Mucosa of descending colon (tissue), 3 donors: ENCODE results near the gene ORAI3. TPM values are rescaled to one million over a fixed set of nuclear protein-coding genes. Genes with fewer than 3 reads are reported as not detected.

Source experiments
- ATAC-seq: fragments of 200-7000 bp; cut with Tn5 transposase; one replicate; pipeline ENCODE4 v1.9.1; 2020; ENCODE audit warnings: mild to moderate bottlenecking, moderate library complexity
- DNase-seq, 3 donors: peaks; one replicate each; pipeline ENCODE4 v3.0.0-alpha.2; 2020
- H3K36me3 ChIP-seq: fragments of 200-600 bp; one replicate; pipeline ENCODE4 v1.8.0; 2021; ENCODE audit warnings: low read depth, mild to moderate bottlenecking
- H3K4me1 ChIP-seq: fragments of 200-600 bp; one replicate; pipeline ENCODE4 v1.8.0; 2021; ENCODE audit warnings: low read depth, mild to moderate bottlenecking
- H3K4me3 ChIP-seq: fragments of 200-600 bp; one replicate; pipeline ENCODE4 v1.8.0; 2021; ENCODE audit warnings: mild to moderate bottlenecking
- H3K9me3 ChIP-seq: fragments of 200-600 bp; one replicate; pipeline ENCODE4 v1.8.0; 2021; ENCODE audit warnings: mild to moderate bottlenecking
- CTCF ChIP-seq: fragments of 200-600 bp; IDR thresholded peaks from one replicate; pipeline ENCODE4 v1.8.0; 2022; ENCODE audit warnings: antibody characterized with exemption, mild to moderate bottlenecking
- intact Hi-C, 2 donors: fragments of 100-400 bp; cut with DNase I in 1 of 2; cut with micrococcal nuclease in 1 of 2; formaldehyde crosslinking; loops; one replicate each; pipeline versions ENCODE4 v1.11.0 to v1.11.1; 2022; cut with DNase I, micrococcal nuclease
- total RNA-seq, 3 donors: library from RNA; stranded (reverse); fragmentation: NEBNext Ultra II Directional in 2 of 3; extraction: Animal tissue kit (Norgen Biotek cat#: 25700) in 2 of 3; gene quantifications; one replicate each; pipeline versions ENCODE4 v1.2.1 to v1.2.4, GENCODE V29; 2021 to 2023
- donor health status: DM: no; HTN: no; CAD: no; lungs with moderate emphysema.
- donor health status: DM: no; HTN: no; CAD: no.
- donor health status: DM: no; HTN: yes; CAD: no.

ORAI3 gene
- total RNA-seq, 3 donors from 2014 or later: 14.6 to 24.6 (median 15.4) TPM

- intact Hi-C loops: loop anchor here in 1 of 2 donors (5.0 kb wide), 1 partner anchor 79 kb away; no protein-coding TSS in a partner anchor
- no peak overlapping the region for H3K4me3 ChIP-seq
- no peak for DNase-seq
- TF ChIP-seq CTCF: no peak
- peaks cover 7% of the 10 kb centered on the region for H3K4me1 ChIP-seq
- peaks cover 4% of the 10 kb centered on the region for H3K36me3 ChIP-seq
- no peak for ATAC-seq
- H3K9me3 ChIP-seq: no peaks in the 10 kb centered on the region
Measured at GRCh38 chr16:30921459-30921747, 27.5 kb upstream of the ORAI3 start.

GRCh38 chr16:30921748-30922419, 27.0 kb upstream of the ORAI3 start:
- ATAC-seq (peak; percentile 38), DNase-seq (peak; percentile 91 to 95 (median 93))
- Histone ChIP-seq H3K4me1 (peaks cover 7% of the 10 kb centered on the region), H3K4me3 (peak overlapping the region; percentile 23), H3K9me3 (no peaks in the 10 kb centered on the region), H3K36me3 (peaks cover 4% of the 10 kb centered on the region)
- intact Hi-C loops: loop anchor here in 1 of 2 donors (5.0 kb wide), 1 partner anchor 80 kb away; no protein-coding TSS in a partner anchor
- peak; percentile 85 for TF ChIP-seq CTCF

- peak; percentile 99 to 100 (median 100) for DNase-seq
- ATAC-seq: peak; percentile 81
- intact Hi-C loops: loop anchor here in 1 of 2 donors (5.0 kb wide), 1 partner anchor 80 kb away; no protein-coding TSS in a partner anchor
Measured at GRCh38 chr16:30922420-30922959, 26.4 kb upstream of the ORAI3 start.

GRCh38 chr16:30922960-30923535, 25.8 kb upstream of the ORAI3 start:
- no peak for TF ChIP-seq CTCF
- DNase-seq (peak; percentile 99 to 100 (median 100)), ATAC-seq (peak; percentile 80)
- Histone ChIP-seq H3K36me3 (peaks cover 4% of the 10 kb centered on the region), H3K4me3 (peak overlapping the region; percentile 32), H3K9me3 (no peaks in the 10 kb centered on the region), H3K4me1 (peaks cover 7% of the 10 kb centered on the region)
- intact Hi-C loops: loop anchor here in 1 of 2 donors (5.0 kb wide), 1 partner anchor 81 kb away; no protein-coding TSS in a partner anchor

More at GRCh38 chr16:30922420-30922959, 26.4 kb upstream of the ORAI3 start:
- H3K36me3 ChIP-seq: peaks cover 4% of the 10 kb centered on the region
- TF ChIP-seq CTCF: peak; percentile 6
- H3K9me3 ChIP-seq: no peaks in the 10 kb centered on the region
- peak overlapping the region; percentile 23 for H3K4me3 ChIP-seq
- H3K4me1 ChIP-seq: peaks cover 7% of the 10 kb centered on the region

- Histone ChIP-seq H3K4me3 (peak within 1 kb of the TSS; percentile 32), H3K9me3 (no peaks in the 10 kb centered on the region), H3K4me1 (peaks cover 7% of the 10 kb centered on the region), H3K36me3 (peaks cover 4% of the 10 kb centered on the region)
- peak; percentile 63 to 81 (median 78) for DNase-seq
- TF ChIP-seq CTCF: no peak
- intact Hi-C loops: loop anchor here in 1 of 2 donors (5.0 kb wide), 1 partner anchor 81 kb away; no protein-coding TSS in a partner anchor
- no peak for ATAC-seq
Measured at GRCh38 chr16:30923554-30924075, 25.3 kb upstream of the ORAI3 start, which contains the start of gene FBXL19. TSS of gene FBXL19 (plus strand) at chr16:30923572. CDS start at chr16:30925755, 2,183 bp downstream.
